ENCODE results near the gene LRRFIP1.

The LRRFIP1 gene

GRCh38 chr2:237616373-237616733 lies 11.0 kb upstream of the LRRFIP1 start:
- no peak overlapping the region for H3K4me3 ChIP-seq (ENCODE audit: low read length)
- no peak for DNase-seq (ENCODE audit: low read depth, low spot score)

GRCh38 chr2:237616734-237617586 lies 10.4 kb upstream of the LRRFIP1 start:
- peak; percentile 76 for DNase-seq (ENCODE audit: low read depth, low spot score)
- H3K4me3 ChIP-seq (ENCODE audit: low read length) = peak overlapping the region; percentile 13

GRCh38 chr2:237617587-237617982 lies 9.8 kb upstream of the LRRFIP1 start:
- H3K4me3 ChIP-seq (ENCODE audit: low read length) = no peak overlapping the region
- no peak for DNase-seq (ENCODE audit: low read depth, low spot score)

GRCh38 chr2:237618449-237618848 lies 8.9 kb upstream of the LRRFIP1 start:
- no peak for DNase-seq (ENCODE audit: low read depth, low spot score)
- no peak overlapping the region for H3K4me3 ChIP-seq (ENCODE audit: low read length)

- DNase-seq (ENCODE audit: low read depth, low spot score) = no peak
- no peak overlapping the region for H3K4me3 ChIP-seq (ENCODE audit: low read length)
Measured at GRCh38 chr2:237623428-237624403, 3.7 kb upstream of the LRRFIP1 start.

- H3K4me3 ChIP-seq (ENCODE audit: low read length) = no peak overlapping the region
- DNase-seq (ENCODE audit: low read depth, low spot score) = no peak
Measured at GRCh38 chr2:237624565-237624964, 2.8 kb upstream of the LRRFIP1 start.

GRCh38 chr2:237625216-237625705 lies 2.1 kb upstream of the LRRFIP1 start:
- no peak for DNase-seq (ENCODE audit: low read depth, low spot score)
- H3K4me3 ChIP-seq (ENCODE audit: low read length) = no peak overlapping the region

- no peak for DNase-seq (ENCODE audit: low read depth, low spot score)
- no peak overlapping the region for H3K4me3 ChIP-seq (ENCODE audit: low read length)
Measured at GRCh38 chr2:237625777-237626176, 1.6 kb upstream of the LRRFIP1 start.

GRCh38 chr2:237626813-237627440 lies 460 bp upstream of the LRRFIP1 start:
- no peak for DNase-seq (ENCODE audit: low read depth, low spot score)
- H3K4me3 ChIP-seq (ENCODE audit: low read length) = no peak overlapping the region

GRCh38 chr2:237628247-237629187 lies 1.1 kb downstream of the LRRFIP1 start:
- H3K4me3 ChIP-seq (ENCODE audit: low read length) = no peak overlapping the region
- no peak for DNase-seq (ENCODE audit: low read depth, low spot score)

- no peak for DNase-seq (ENCODE audit: low read depth, low spot score)
- no peak overlapping the region for H3K4me3 ChIP-seq (ENCODE audit: low read length)
Measured at GRCh38 chr2:237629188-237629534, 1.8 kb downstream of the LRRFIP1 start.

GRCh38 chr2:237629739-237630138 lies 2.4 kb downstream of the LRRFIP1 start:
- no peak for DNase-seq (ENCODE audit: low read depth, low spot score)
- no peak overlapping the region for H3K4me3 ChIP-seq (ENCODE audit: low read length)

GRCh38 chr2:237630216-237631000 lies 3.0 kb downstream of the LRRFIP1 start:
- no peak overlapping the region for H3K4me3 ChIP-seq (ENCODE audit: low read length)

GRCh38 chr2:237631007-237631785 lies 3.8 kb downstream of the LRRFIP1 start:
- no peak for DNase-seq (ENCODE audit: low read depth, low spot score)
- H3K4me3 ChIP-seq (ENCODE audit: low read length) = no peak overlapping the region

More at GRCh38 chr2:237630216-237631000, 3.0 kb downstream of the LRRFIP1 start:
- DNase-seq (ENCODE audit: low read depth, low spot score) = no peak

- DNase-seq (ENCODE audit: low read depth, low spot score) = no peak
Measured at GRCh38 chr2:237631801-237632585, 4.6 kb downstream of the LRRFIP1 start.

GRCh38 chr2:237633061-237633561 lies 5.7 kb downstream of the LRRFIP1 start:
- DNase-seq (ENCODE audit: low read depth, low spot score) = no peak
- H3K4me3 ChIP-seq (ENCODE audit: low read length) = no peak overlapping the region

More at GRCh38 chr2:237631801-237632585, 4.6 kb downstream of the LRRFIP1 start:
- H3K4me3 ChIP-seq (ENCODE audit: low read length) = no peak overlapping the region

Measured in Jurkat, Clone E6-1 (cell line).